K562 (cell line): Measurements from ENCODE around the gene IGSF10. TPM values are rescaled to one million over a fixed set of nuclear protein-coding genes. Genes with fewer than 3 reads are reported as not detected.

Source experiments
- ATAC-seq: fragments of 200-7000 bp; cut with Tn5 transposase; 3 replicates; pipeline ENCODE4 v1.9.1; 2020; ENCODE audit warnings: moderate library complexity
- BruUV-seq: library from RNA; stranded (reverse); fragments of 400-500 nt; replicated peaks from 2 replicates; lab custom pipeline; 2021; lab: Mats Ljungman, UMichigan
- CTCF ChIA-PET: fragments of 300-600 bp; formaldehyde crosslinking; extraction: SDS; loops from one replicate; lab custom pipeline; 2021; ENCODE audit warnings: low intra/inter-chr PET ratio; lab: Yijun Ruan, JAX
- POLR2A ChIA-PET: fragments of 300-600, 350-650 bp; sonication (Branson Sonifier 250); formaldehyde crosslinking; extraction: SDS; loops from one replicate; lab custom pipeline; 2021; ENCODE audit warnings: antibody characterized with exemption, inconsistent platforms; lab: Yijun Ruan, JAX
- DNase-seq, 4 experiments: peaks; one replicate each; pipeline versions ENCODE4 v3.0.0 to v3.0.0-alpha.2; 2011 to 2018; ENCODE audit warnings: low spot score in 3 of 4, mixed read lengths in 3 of 4; ENCODE audit errors: extremely low read depth in 1 of 4
- FAIRE-seq: peaks from 2 replicates; lab custom pipeline; 2011; peaks lifted over from hg19 to GRCh38; lab: Jason Lieb, UNC
- H2AFZ ChIP-seq: 2 replicates; pipeline ENCODE4 v1.6.0; 2011; ENCODE audit warnings: low read depth, low read length, control low read depth, inconsistent platforms
- H3K27ac ChIP-seq: fragments of 200-600 bp; 3 replicates; pipeline ENCODE4 v1.8.0; 2011; ENCODE audit warnings: low read depth, mild to moderate bottlenecking, control low read depth, inconsistent platforms, low read length, moderate library complexity, mixed read lengths; ENCODE audit errors: extremely low read depth
- H3K27me3 ChIP-seq, 2 experiments: fragments of 300-600 bp in 1 of 2; 2 replicates in 1 of 2; 3 replicates in 1 of 2; pipeline versions ENCODE4 v1.6.0 to v1.8.0; 2011; ENCODE audit warnings: inconsistent platforms in 2 of 2, low read length in 2 of 2, mild to moderate bottlenecking in 1 of 2, mixed read lengths in 1 of 2, moderate library complexity in 1 of 2; ENCODE audit not compliant: control insufficient read depth in 2 of 2, insufficient read depth in 2 of 2
- H3K36me3 ChIP-seq: fragments of 300-600 bp; 3 replicates; pipeline ENCODE4 v1.8.0; 2011; ENCODE audit warnings: mild to moderate bottlenecking, low read length, inconsistent platforms; ENCODE audit not compliant: control insufficient read depth, insufficient read depth
- H3K4me1 ChIP-seq, 2 experiments: fragments of 200-600 bp in 1 of 2; replicated peaks in 1 of 2; 2 replicates in 1 of 2; 3 replicates in 1 of 2; pipeline versions ENCODE4 v1.5.1 to v1.8.0; 2011; ENCODE audit warnings: inconsistent platforms in 2 of 2, low read length in 2 of 2, mild to moderate bottlenecking in 1 of 2, mixed read lengths in 1 of 2, moderate library complexity in 1 of 2; ENCODE audit not compliant: control insufficient read depth in 2 of 2, insufficient read depth in 2 of 2
- H3K4me2 ChIP-seq: 2 replicates; pipeline ENCODE4 v1.6.1; 2011; ENCODE audit warnings: low read length, control low read depth, inconsistent platforms, mixed read lengths; ENCODE audit not compliant: insufficient read depth
- H3K4me3 ChIP-seq: fragments of 200-600 bp; sonication (generic), shearing (Covaris generic); 2 replicates; pipeline ENCODE4 v1.5.1; 2016; ENCODE audit warnings: control low read depth, inconsistent platforms
- H3K79me2 ChIP-seq: fragments of 200-600 bp; 3 replicates; pipeline ENCODE4 v1.8.0; 2011; ENCODE audit warnings: low read length, inconsistent platforms; ENCODE audit not compliant: control insufficient read depth, insufficient read depth
- H3K9ac ChIP-seq, 2 experiments: 2 replicates each; pipeline versions ENCODE4 v1.6.0 to v1.6.1; 2011; ENCODE audit warnings: low read depth in 2 of 2, low read length in 2 of 2, control low read depth in 1 of 2, inconsistent platforms in 1 of 2, mild to moderate bottlenecking in 1 of 2, mixed read lengths in 1 of 2; ENCODE audit not compliant: insufficient read depth in 1 of 2
- H3K9me1 ChIP-seq: one replicate; pipeline ENCODE4 v1.6.0; 2011; ENCODE audit warnings: inconsistent platforms, mild to moderate bottlenecking, low read length, moderate library complexity; ENCODE audit not compliant: control insufficient read depth, insufficient read depth
- H3K9me3 ChIP-seq: replicated peaks from 2 replicates; pipeline ENCODE4 v1.5.1; 2011; ENCODE audit warnings: low read depth, low read length, inconsistent platforms; ENCODE audit not compliant: control insufficient read depth, insufficient read depth
- H4K20me1 ChIP-seq: replicated peaks from 2 replicates; pipeline ENCODE4 v1.6.1; 2011; ENCODE audit warnings: low read length, inconsistent platforms, mixed read lengths; ENCODE audit not compliant: control insufficient read depth, insufficient read depth
- CBFA2T2 ChIP-seq: fragments of 450-650 bp; conservative IDR thresholded peaks from 2 replicates; pipeline ENCODE4 v1.6.1; 2017; ENCODE audit warnings: mild to moderate bottlenecking
- GTF2F1 ChIP-seq: IDR thresholded peaks from 2 replicates; pipeline ENCODE4 v1.6.1; 2011; ENCODE audit warnings: low read depth, low read length, improper control_type of control experiment
- MCM5 ChIP-seq: fragments of 450-650 bp; IDR thresholded peaks from 2 replicates; pipeline ENCODE4 v1.6.1; 2016; ENCODE audit warnings: low read depth
- MYBL2 ChIP-seq, 2 experiments: fragments of 450-650 bp in 1 of 2; sonication (generic) in 1 of 2; formaldehyde crosslinking in 1 of 2; IDR thresholded peaks; 2 replicates each; pipeline versions ENCODE4 v1.6.1 to v1.8.1; 2017 to 2022; ENCODE audit warnings: borderline replicate concordance in 1 of 2, inconsistent platforms in 1 of 2, low read depth in 1 of 2, mild to moderate bottlenecking in 1 of 2, missing genetic modification reagents in 1 of 2, moderate library complexity in 1 of 2
- ZFP1 ChIP-seq: fragments of 450-650 bp; formaldehyde crosslinking; IDR thresholded peaks from 2 replicates; pipeline ENCODE4 v1.4.0; 2020; ENCODE audit warnings: mild to moderate bottlenecking, mixed read lengths
- ZFP30 ChIP-seq: fragments of 250-450 bp; sonication (Bioruptor Pico); IDR thresholded peaks from 2 replicates; pipeline ENCODE4 v1.8.0; 2022; ENCODE audit warnings: moderate library complexity, mild to moderate bottlenecking, inconsistent platforms, borderline replicate concordance
- ZNF644 ChIP-seq: fragments of 200-800 bp; sonication (Bioruptor generic); IDR thresholded peaks from 2 replicates; pipeline ENCODE4 v1.6.1; 2016; ENCODE audit warnings: low read depth, missing genetic modification characterization, missing compliant biosample characterization
- WGBS: fragments of 100-300 bp; shearing (Covaris generic); methylation state at CpG from one replicate; pipeline ENCODE4 v1.1.6; 2016; ENCODE audit warnings: low coverage, mixed read lengths; ENCODE audit not compliant: insufficient coverage; ENCODE audit errors: missing lambda C conversion rate; 5-methylcytosine and 5-hydroxymethylcytosine counted together
- in situ Hi-C: fragments of 300-500 bp; cut with MboI; formaldehyde crosslinking; loops from 4 replicates; pipeline ENCODE4 v1.15.0; 2018; ENCODE audit warnings: inconsistent platforms, mixed read lengths
- intact Hi-C: fragments of 100-400 bp; cut with micrococcal nuclease; formaldehyde crosslinking; loops from 2 replicates; pipeline ENCODE4 v1.14.2; 2022
- polyA plus RNA-seq, 8 experiments: library from polyadenylated mRNA; depleted of rRNA in 4 of 8; stranded (reverse) in 5 of 8; unstranded in 3 of 8; fragments of >200 nt; fragmentation: Nextera tagmentation in 2 of 8; fragmentation: Illumina TruSeq in 1 of 8; extraction: Ambion mirVana in 2 of 8; extraction: Trizol in 1 of 8; gene quantifications; 2 replicates each; pipeline versions ENCODE4 v1.2.1 to v1.2.3, GENCODE V29; 2011 to 2014; ENCODE audit warnings: inconsistent platforms in 1 of 8, missing spikeins in 1 of 8
- total RNA-seq, 7 experiments: library from RNA; depleted of rRNA in 6 of 7; stranded (reverse); fragments of >200 nt in 6 of 7; fragmentation: Illumina TruSeq in 2 of 7; extraction: Trizol in 2 of 7; gene quantifications; 2 replicates each; pipeline versions ENCODE4 v1.2.1 to v1.2.3, GENCODE V29; 2011 to 2021; ENCODE audit warnings: low replicate concordance in 1 of 7
- TF ChIP-seq, protein P1 (sequence below): IDR thresholded peaks from 2 replicates; pipeline ENCODE4 v1.6.1; 2011; ENCODE audit warnings: borderline replicate concordance, low read depth, mild to moderate bottlenecking, moderate library complexity, low read length; ENCODE audit not compliant: insufficient read depth, poor library complexity, severe bottlenecking
- TF ChIP-seq, protein P2 (sequence below): fragments of 450-650 bp; formaldehyde crosslinking; IDR thresholded peaks from 2 replicates; pipeline ENCODE4 v1.4.0; 2022; ENCODE audit warnings: mild to moderate bottlenecking, moderate library complexity
- TF ChIP-seq, protein P3 (sequence below): fragments of 250-450 bp; sonication (Bioruptor Pico); IDR thresholded peaks from 2 replicates; pipeline ENCODE4 v1.4.0; 2020; ENCODE audit warnings: mild to moderate bottlenecking, moderate library complexity

IGSF10 gene
- total and polyA plus RNA-seq, 9 of the 15 experiments (the other 6 are each of a cell fraction or from before 2014, with no cell fraction given): 0.11 to 1.2 (median 0.40) TPM

- TF ChIP-seq, protein P1, sequence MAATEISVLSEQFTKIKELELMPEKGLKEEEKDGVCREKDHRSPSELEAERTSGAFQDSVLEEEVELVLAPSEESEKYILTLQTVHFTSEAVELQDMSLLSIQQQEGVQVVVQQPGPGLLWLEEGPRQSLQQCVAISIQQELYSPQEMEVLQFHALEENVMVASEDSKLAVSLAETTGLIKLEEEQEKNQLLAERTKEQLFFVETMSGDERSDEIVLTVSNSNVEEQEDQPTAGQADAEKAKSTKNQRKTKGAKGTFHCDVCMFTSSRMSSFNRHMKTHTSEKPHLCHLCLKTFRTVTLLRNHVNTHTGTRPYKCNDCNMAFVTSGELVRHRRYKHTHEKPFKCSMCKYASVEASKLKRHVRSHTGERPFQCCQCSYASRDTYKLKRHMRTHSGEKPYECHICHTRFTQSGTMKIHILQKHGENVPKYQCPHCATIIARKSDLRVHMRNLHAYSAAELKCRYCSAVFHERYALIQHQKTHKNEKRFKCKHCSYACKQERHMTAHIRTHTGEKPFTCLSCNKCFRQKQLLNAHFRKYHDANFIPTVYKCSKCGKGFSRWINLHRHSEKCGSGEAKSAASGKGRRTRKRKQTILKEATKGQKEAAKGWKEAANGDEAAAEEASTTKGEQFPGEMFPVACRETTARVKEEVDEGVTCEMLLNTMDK: no peak
Measured at GRCh38 chr3:151452368-151452767, 8.5 kb downstream of the IGSF10 start (continued).

- DNase-seq (no peak), FAIRE-seq (no peak), ATAC-seq (no peak)
- H3K4me1 ChIP-seq: no peaks in the 10 kb centered on the region
- no peak overlapping the region for H3K27ac ChIP-seq
- H3K36me3 ChIP-seq: no peaks in the 10 kb centered on the region
- in situ Hi-C loops (no loop called here), intact Hi-C loops (no loop called here)
- H3K4me2 ChIP-seq: no peak overlapping the region
- no TSS peak for BruUV-seq
- CTCF ChIA-PET: no interaction called here
- H3K9me3 ChIP-seq: no peaks in the 10 kb centered on the region
- no peak overlapping the region for H3K4me3 ChIP-seq
- H3K79me2 ChIP-seq: no peaks in the 10 kb centered on the region
- POLR2A ChIA-PET: interaction anchor here (0.7 kb wide), 1 partner anchor 15 kb away, joined by 3 read pairs; the partner anchor contains the start of gene IGSF10
- H3K27me3 ChIP-seq: peaks cover 0 to 14% of the 10 kb centered on the region in 2 experiments; a peak in 2 of 5 replicates
- no peaks in the 10 kb centered on the region for H4K20me1 ChIP-seq
- 4% methylated on average over 3 of the region's 3 CpGs for WGBS
- H3K9me1 ChIP-seq: no peaks in the 10 kb centered on the region
- no peak overlapping the region for H2AFZ ChIP-seq
- H3K9ac ChIP-seq: no peak overlapping the region
- no peak for TF ChIP-seq MCM5
- TF ChIP-seq GTF2F1: no peak
- TF ChIP-seq, protein P2, sequence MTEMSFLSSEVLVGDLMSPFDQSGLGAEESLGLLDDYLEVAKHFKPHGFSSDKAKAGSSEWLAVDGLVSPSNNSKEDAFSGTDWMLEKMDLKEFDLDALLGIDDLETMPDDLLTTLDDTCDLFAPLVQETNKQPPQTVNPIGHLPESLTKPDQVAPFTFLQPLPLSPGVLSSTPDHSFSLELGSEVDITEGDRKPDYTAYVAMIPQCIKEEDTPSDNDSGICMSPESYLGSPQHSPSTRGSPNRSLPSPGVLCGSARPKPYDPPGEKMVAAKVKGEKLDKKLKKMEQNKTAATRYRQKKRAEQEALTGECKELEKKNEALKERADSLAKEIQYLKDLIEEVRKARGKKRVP: no peak
- TF ChIP-seq ZNF644 (tag): no peak
- TF ChIP-seq, protein P3, sequence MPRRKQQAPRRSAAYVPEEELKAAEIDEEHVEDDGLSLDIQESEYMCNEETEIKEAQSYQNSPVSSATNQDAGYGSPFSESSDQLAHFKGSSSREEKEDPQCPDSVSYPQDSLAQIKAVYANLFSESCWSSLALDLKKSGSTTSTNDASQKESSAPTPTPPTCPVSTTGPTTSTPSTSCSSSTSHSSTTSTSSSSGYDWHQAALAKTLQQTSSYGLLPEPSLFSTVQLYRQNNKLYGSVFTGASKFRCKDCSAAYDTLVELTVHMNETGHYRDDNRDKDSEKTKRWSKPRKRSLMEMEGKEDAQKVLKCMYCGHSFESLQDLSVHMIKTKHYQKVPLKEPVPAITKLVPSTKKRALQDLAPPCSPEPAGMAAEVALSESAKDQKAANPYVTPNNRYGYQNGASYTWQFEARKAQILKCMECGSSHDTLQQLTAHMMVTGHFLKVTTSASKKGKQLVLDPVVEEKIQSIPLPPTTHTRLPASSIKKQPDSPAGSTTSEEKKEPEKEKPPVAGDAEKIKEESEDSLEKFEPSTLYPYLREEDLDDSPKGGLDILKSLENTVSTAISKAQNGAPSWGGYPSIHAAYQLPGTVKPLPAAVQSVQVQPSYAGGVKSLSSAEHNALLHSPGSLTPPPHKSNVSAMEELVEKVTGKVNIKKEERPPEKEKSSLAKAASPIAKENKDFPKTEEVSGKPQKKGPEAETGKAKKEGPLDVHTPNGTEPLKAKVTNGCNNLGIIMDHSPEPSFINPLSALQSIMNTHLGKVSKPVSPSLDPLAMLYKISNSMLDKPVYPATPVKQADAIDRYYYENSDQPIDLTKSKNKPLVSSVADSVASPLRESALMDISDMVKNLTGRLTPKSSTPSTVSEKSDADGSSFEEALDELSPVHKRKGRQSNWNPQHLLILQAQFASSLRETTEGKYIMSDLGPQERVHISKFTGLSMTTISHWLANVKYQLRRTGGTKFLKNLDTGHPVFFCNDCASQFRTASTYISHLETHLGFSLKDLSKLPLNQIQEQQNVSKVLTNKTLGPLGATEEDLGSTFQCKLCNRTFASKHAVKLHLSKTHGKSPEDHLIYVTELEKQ (CRISPR knock-in tag): no peak
- no peak for TF ChIP-seq CBFA2T2
- no peak for TF ChIP-seq ZFP30 (CRISPR knock-in tag)
- no peak for TF ChIP-seq MYBL2 (IDR thresholded peaks at IDR 0.05; ENCODE audit: low read depth)
- no peak for TF ChIP-seq MYBL2 (CRISPR knock-in tag; IDR thresholded peaks at IDR 0.05; ENCODE audit: borderline replicate concordance)
- no peak for TF ChIP-seq ZFP1 (CRISPR knock-in tag)
- TF ChIP-seq, all 486 proteins: peak for 0
Measured at GRCh38 chr3:151446002-151446340, 14.9 kb downstream of the IGSF10 start.
